Stimulated activated CD8-positive, alpha-beta memory T cell treated with anti-CD3 and anti-CD28 coated beads, Interleukin-15, amount 100 ng/mL, for 1 hour (primary cell): Measurements from ENCODE around the gene FBXL5.

ENCODE experiments used
- DNase-seq: peaks from one replicate; pipeline ENCODE4 v3.0.0-alpha.2; 2020; ENCODE audit warnings: low read depth

The FBXL5 gene

GRCh38 chr4:15557786-15558550 is 97.2 kb downstream of the FBXL5 start:
- DNase-seq = no peak

- no peak for DNase-seq
These were observed 98.6 kb downstream of the FBXL5 start for GRCh38 chr4:15556511-15557092.
